Stimulated activated effector memory CD8-positive, alpha-beta T cell treated with anti-CD3 and anti-CD28 coated beads, Interleukin-12 subunit alpha, Interleukin-12 subunit beta, amount 100 ng/mL, for 72 hours (primary cell): ENCODE data around the gene ANKS1B.
"Not testable (repeated sequence)": the region's sequence is repeated elsewhere in the genome, so short reads cannot be mapped to it uniquely, and the experiment has no call there.

Experiments
- ATAC-seq: fragments of 150-1000 bp; cut with Tn5 transposase; 2 replicates; pipeline ENCODE4 v1.10.0; 2021
- DNase-seq, 2 donors: peaks; one replicate each; pipeline ENCODE4 v3.0.0; 2021 to 2022; ENCODE audit warnings: low spot score in 2 of 2
- H3K27ac Mint-ChIP-seq: one replicate; pipeline ENCODE4 v1.8.0; 2022; ENCODE audit warnings: mild to moderate bottlenecking, mixed read lengths
- H3K36me3 Mint-ChIP-seq: one replicate; pipeline ENCODE4 v1.8.0; 2022; ENCODE audit warnings: mild to moderate bottlenecking, mixed read lengths
- H3K4me1 Mint-ChIP-seq: one replicate; pipeline ENCODE4 v1.8.0; 2022; ENCODE audit warnings: mixed read lengths
- H3K4me3 Mint-ChIP-seq: one replicate; pipeline ENCODE4 v1.8.0; 2022; ENCODE audit warnings: mild to moderate bottlenecking, mixed read lengths
- H3K9me3 Mint-ChIP-seq: one replicate; pipeline ENCODE4 v1.8.0; 2022; ENCODE audit warnings: mixed read lengths

ANKS1B gene

GRCh38 chr12:99768758-99769157, 216.0 kb downstream of the ANKS1B start:
- no peak for DNase-seq
- Mint-ChIP-seq H3K4me3 (no peak overlapping the region), H3K36me3 (no peaks in the 10 kb centered on the region), H3K27ac (no peak overlapping the region), H3K9me3 (peaks cover 2% of the 10 kb centered on the region), H3K4me1 (no peaks in the 10 kb centered on the region)
- no peak for ATAC-seq

DNA sequence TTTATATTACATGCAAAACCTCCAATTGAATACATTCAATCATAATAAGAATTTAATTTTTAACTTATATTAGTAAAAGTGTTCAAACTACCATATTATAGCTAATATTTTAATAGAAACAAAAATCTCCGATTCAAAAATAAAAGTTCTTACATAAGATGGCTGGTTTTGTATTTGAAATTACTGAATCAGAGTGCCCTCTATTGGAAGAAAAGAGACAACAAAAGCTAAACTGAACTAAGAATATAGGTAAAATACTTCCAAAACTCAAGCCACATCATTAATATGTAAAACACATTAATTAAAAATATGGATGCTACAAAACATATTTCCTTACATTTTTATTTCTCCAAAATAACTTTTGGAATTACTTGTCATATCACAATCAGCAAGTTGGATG, 216.9 kb downstream of the ANKS1B start:
- H3K36me3 Mint-ChIP-seq = no peaks in the 10 kb centered on the region
- no peak for ATAC-seq
- peaks cover 5% of the 10 kb centered on the region for H3K9me3 Mint-ChIP-seq
- no peak overlapping the region for H3K4me3 Mint-ChIP-seq
- H3K27ac Mint-ChIP-seq = no peak overlapping the region
- DNase-seq = no peak
- no peaks in the 10 kb centered on the region for H3K4me1 Mint-ChIP-seq

- Mint-ChIP-seq H3K4me1 (no peaks in the 10 kb centered on the region), H3K36me3 (no peaks in the 10 kb centered on the region), H3K27ac (no peak overlapping the region), H3K4me3 (no peak overlapping the region), H3K9me3 (peaks cover 3% of the 10 kb centered on the region)
- ATAC-seq = no peak
- DNase-seq = no peak
Observed at GRCh38 chr12:99766408-99766807, 218.3 kb downstream of the ANKS1B start.

DNA sequence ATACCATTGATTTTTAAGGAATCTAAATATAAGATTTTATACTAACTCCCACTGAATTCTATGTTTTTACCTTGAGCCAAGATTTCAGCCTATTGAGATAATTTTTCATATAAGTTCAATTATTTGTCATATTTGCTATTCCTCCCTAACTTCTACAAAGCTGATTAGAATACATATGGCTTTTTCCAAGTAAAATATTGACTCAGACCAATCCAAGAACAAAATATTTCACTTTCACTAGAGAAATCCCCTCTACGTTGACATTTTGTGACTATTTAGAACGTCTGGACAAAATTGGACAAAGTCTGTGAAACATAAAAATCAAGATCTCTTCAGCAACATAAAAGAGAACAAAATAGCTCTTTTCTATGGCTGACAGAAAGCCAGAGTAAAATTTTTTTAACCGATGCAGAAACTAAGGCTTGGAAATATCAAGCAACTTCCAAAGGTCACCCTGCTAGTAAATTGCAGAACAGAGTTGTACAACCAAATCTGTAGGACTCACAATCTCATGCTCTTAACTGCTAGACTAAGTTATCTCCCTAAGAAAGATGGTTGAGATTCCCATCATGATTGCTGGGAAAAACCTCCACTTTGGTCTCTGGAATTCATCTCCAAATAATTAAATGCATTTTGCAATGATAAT, 219.1 kb downstream of the ANKS1B start:
- H3K4me1 Mint-ChIP-seq = no peaks in the 10 kb centered on the region
- no peak overlapping the region for H3K27ac Mint-ChIP-seq
- no peak overlapping the region for H3K4me3 Mint-ChIP-seq
- no peaks in the 10 kb centered on the region for H3K36me3 Mint-ChIP-seq
- ATAC-seq (no peak), DNase-seq (no peak)
- peaks cover 3% of the 10 kb centered on the region for H3K9me3 Mint-ChIP-seq

- ATAC-seq (no peak), DNase-seq (no peak)
- Mint-ChIP-seq H3K4me1 (no peaks in the 10 kb centered on the region), H3K9me3 (peaks cover 9% of the 10 kb centered on the region), H3K27ac (no peak overlapping the region), H3K36me3 (no peaks in the 10 kb centered on the region), H3K4me3 (no peak overlapping the region)
Observed at GRCh38 chr12:99759444-99759843, 225.3 kb downstream of the ANKS1B start.

DNA sequence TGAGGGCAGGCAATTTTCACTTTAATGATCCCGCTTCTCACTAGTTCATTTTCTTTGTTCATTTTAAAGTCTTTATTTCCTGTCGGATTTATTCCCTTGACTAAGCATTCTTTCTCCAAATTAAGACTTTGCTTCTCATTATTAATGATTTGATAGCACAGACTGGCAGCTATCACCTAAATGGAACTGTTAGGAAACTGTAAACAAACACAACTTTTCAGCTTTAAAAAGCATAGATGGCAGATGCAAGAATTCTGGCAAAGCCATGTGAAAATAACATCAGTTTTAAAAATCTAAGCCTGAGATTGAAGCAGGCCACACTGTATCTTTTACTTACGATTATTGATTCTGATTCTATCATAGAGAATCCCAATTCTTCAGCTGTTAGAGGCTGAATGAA, 225.7 kb downstream of the ANKS1B start:
- H3K27ac Mint-ChIP-seq = no peak overlapping the region
- H3K36me3 Mint-ChIP-seq = no peaks in the 10 kb centered on the region
- ATAC-seq = no peak
- H3K4me1 Mint-ChIP-seq = no peaks in the 10 kb centered on the region
- DNase-seq = no peak
- peaks cover 9% of the 10 kb centered on the region for H3K9me3 Mint-ChIP-seq
- H3K4me3 Mint-ChIP-seq = no peak overlapping the region

DNA sequence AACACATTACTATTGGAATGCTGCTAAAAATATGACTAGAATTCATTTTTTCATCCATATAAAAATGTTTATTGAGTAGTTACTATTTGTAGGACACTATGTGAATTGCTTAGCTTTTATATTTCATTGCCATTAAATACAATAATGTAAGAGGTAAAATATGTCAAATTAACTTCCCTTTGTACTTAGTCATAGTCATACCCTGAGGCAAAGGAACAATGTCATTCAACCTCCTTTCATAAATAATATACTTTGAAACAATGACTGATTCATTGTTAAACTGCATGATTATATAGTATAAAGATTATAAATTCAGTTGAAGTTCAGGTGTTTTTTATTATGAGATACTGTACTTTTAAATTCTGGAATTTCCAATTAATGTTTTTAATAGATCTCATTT, 232.0 kb downstream of the ANKS1B start:
- Mint-ChIP-seq H3K4me1 (no peaks in the 10 kb centered on the region), H3K9me3 (peaks cover 8% of the 10 kb centered on the region), H3K27ac (no peak overlapping the region), H3K4me3 (no peak overlapping the region), H3K36me3 (no peaks in the 10 kb centered on the region)
- DNase-seq = no peak
- no peak for ATAC-seq

- no peak for DNase-seq
- H3K36me3 Mint-ChIP-seq = no peaks in the 10 kb centered on the region
- peaks cover 3% of the 10 kb centered on the region for H3K9me3 Mint-ChIP-seq
- no peaks in the 10 kb centered on the region for H3K4me1 Mint-ChIP-seq
- H3K4me3 Mint-ChIP-seq = no peak overlapping the region
- ATAC-seq = no peak
- H3K27ac Mint-ChIP-seq = no peak overlapping the region
Observed at GRCh38 chr12:99746538-99746937, 238.2 kb downstream of the ANKS1B start.

GRCh38 chr12:99745895-99746294, 238.8 kb downstream of the ANKS1B start:
- H3K4me1 Mint-ChIP-seq = no peaks in the 10 kb centered on the region
- ATAC-seq = no peak
- no peaks in the 10 kb centered on the region for H3K36me3 Mint-ChIP-seq
- no peak for DNase-seq
- H3K4me3 Mint-ChIP-seq = no peak overlapping the region
- H3K27ac Mint-ChIP-seq = no peak overlapping the region
- peaks cover 3% of the 10 kb centered on the region for H3K9me3 Mint-ChIP-seq

GRCh38 chr12:99745121-99745520, 239.6 kb downstream of the ANKS1B start:
- ATAC-seq (no peak), DNase-seq (no peak)
- H3K4me1 Mint-ChIP-seq = no peaks in the 10 kb centered on the region
- H3K27ac Mint-ChIP-seq = no peak overlapping the region
- H3K9me3 Mint-ChIP-seq = peaks cover 6% of the 10 kb centered on the region
- no peak overlapping the region for H3K4me3 Mint-ChIP-seq
- no peaks in the 10 kb centered on the region for H3K36me3 Mint-ChIP-seq

- H3K9me3 Mint-ChIP-seq = peaks cover 22% of the 10 kb centered on the region
- DNase-seq (no peak), ATAC-seq (no peak)
- no peak overlapping the region for H3K27ac Mint-ChIP-seq
- no peaks in the 10 kb centered on the region for H3K4me1 Mint-ChIP-seq
- H3K36me3 Mint-ChIP-seq = no peaks in the 10 kb centered on the region
- H3K4me3 Mint-ChIP-seq = no peak overlapping the region
Observed at GRCh38 chr12:99736760-99737269, 247.9 kb downstream of the ANKS1B start.

GRCh38 chr12:99732131-99732530, 252.6 kb downstream of the ANKS1B start:
- Mint-ChIP-seq H3K4me3 (no peak overlapping the region), H3K4me1 (no peaks in the 10 kb centered on the region), H3K36me3 (no peaks in the 10 kb centered on the region), H3K27ac (no peak overlapping the region), H3K9me3 (peaks cover 9% of the 10 kb centered on the region)
- no peak for DNase-seq
- no peak for ATAC-seq

GRCh38 chr12:99722690-99723486, 261.8 kb downstream of the ANKS1B start:
- H3K36me3 Mint-ChIP-seq = no peaks in the 10 kb centered on the region
- H3K9me3 Mint-ChIP-seq = peaks cover 7% of the 10 kb centered on the region
- no peak for DNase-seq

GRCh38 chr12:99721715-99722275, 262.9 kb downstream of the ANKS1B start:
- H3K9me3 Mint-ChIP-seq = peaks cover 8% of the 10 kb centered on the region
- ATAC-seq = no peak
- no peaks in the 10 kb centered on the region for H3K36me3 Mint-ChIP-seq
- no peak overlapping the region for H3K27ac Mint-ChIP-seq
- DNase-seq = no peak
- no peak overlapping the region for H3K4me3 Mint-ChIP-seq
- no peaks in the 10 kb centered on the region for H3K4me1 Mint-ChIP-seq

More at GRCh38 chr12:99722690-99723486, 261.8 kb downstream of the ANKS1B start:
- Mint-ChIP-seq H3K27ac (no peak overlapping the region), H3K4me1 (no peaks in the 10 kb centered on the region), H3K4me3 (no peak overlapping the region)
- no peak for ATAC-seq

- H3K27ac Mint-ChIP-seq, H3K4me1 Mint-ChIP-seq, H3K4me3 Mint-ChIP-seq, ATAC-seq, H3K36me3 Mint-ChIP-seq, DNase-seq: not testable (repeated sequence)
- H3K9me3 Mint-ChIP-seq = peaks cover 16% of the 10 kb centered on the region
Observed at GRCh38 chr12:99720083-99720465, 264.7 kb downstream of the ANKS1B start.
